B cell (primary cell): ENCODE results near the gene OR5AL1. TPM values are rescaled to one million over a fixed set of nuclear protein-coding genes. Genes with fewer than 3 reads are reported as not detected.

Experiments used
- ATAC-seq: fragments of 200-7000 bp; cut with Tn5 transposase; one replicate; pipeline ENCODE4 v1.10.0; 2021; ENCODE audit warnings: low read depth, mild to moderate bottlenecking, moderate number of reproducible peaks, moderate library complexity
- CTCF ChIA-PET: fragments of 350-600 bp; sonication (Branson Sonifier 250); formaldehyde crosslinking; loops from one replicate; lab custom pipeline; 2021; ENCODE audit warnings: antibody characterized with exemption, inconsistent platforms; lab: Charles Lee
- POLR2A ChIA-PET: fragments of 350-600 bp; sonication (Branson Sonifier 250); formaldehyde crosslinking; loops from one replicate; lab custom pipeline; 2021; ENCODE audit warnings: antibody characterized with exemption; lab: Charles Lee
- DNase-seq: peaks from one replicate; pipeline ENCODE4 v3.0.0; 2013
- H2AFZ ChIP-seq: 2 replicates; pipeline ENCODE4 v1.6.1; 2012; ENCODE audit warnings: mild to moderate bottlenecking, low read depth, low read length; ENCODE audit not compliant: insufficient read depth, poor library complexity, severe bottlenecking
- H3K27ac ChIP-seq, 2 donors: 1 replicate in 1 of 2; 2 replicates in 1 of 2; pipeline ENCODE4 v1.5.1; 2012 to 2013; ENCODE audit warnings: low read length in 2 of 2, mild to moderate bottlenecking in 2 of 2, moderate library complexity in 1 of 2
- H3K27me3 ChIP-seq, 4 experiments: fragments of 200-600 bp in 1 of 4; sonication (generic) in 1 of 4; replicated peaks in 1 of 4; 1 replicate in 2 of 4; 2 replicates in 2 of 4; pipeline versions ENCODE4 v1.6.1 to v1.7.0; 2013 to 2016; ENCODE audit warnings: low read length in 3 of 4, mild to moderate bottlenecking in 2 of 4, mixed read lengths in 1 of 4, moderate library complexity in 1 of 4; ENCODE audit not compliant: insufficient read depth in 4 of 4, control insufficient read depth in 3 of 4; ENCODE audit errors: control extremely low read depth in 1 of 4
- H3K36me3 ChIP-seq, 2 experiments: replicated peaks in 1 of 2; 1 replicate in 1 of 2; 2 replicates in 1 of 2; pipeline versions ENCODE4 v1.6.1 to v1.7.1; 2013; ENCODE audit warnings: low read length in 1 of 2; ENCODE audit not compliant: insufficient read depth in 2 of 2, control insufficient read depth in 1 of 2; ENCODE audit errors: control extremely low read depth in 1 of 2, extremely low read depth in 1 of 2
- H3K4me1 ChIP-seq, 2 donors: fragments of 200-600 bp in 1 of 2; sonication (generic) in 1 of 2; 1 replicate in 1 of 2; 2 replicates in 1 of 2; pipeline versions ENCODE4 v1.5.1 to v1.6.1; 2013 to 2017; ENCODE audit warnings: low read length in 2 of 2; ENCODE audit not compliant: control insufficient read depth in 2 of 2, insufficient read depth in 2 of 2
- H3K4me2 ChIP-seq: replicated peaks from 2 replicates; pipeline ENCODE3; 2012; ENCODE audit warnings: mild to moderate bottlenecking, low read depth, low read length; ENCODE audit not compliant: poor library complexity, severe bottlenecking
- H3K4me3 ChIP-seq, 5 experiments: fragments of 200-600 bp in 1 of 5; sonication (generic) in 1 of 5; 1 replicate in 3 of 5; 2 replicates in 2 of 5; pipeline versions ENCODE4 v1.5.1 to v1.7.0; 2011 to 2016; ENCODE audit warnings: low read length in 4 of 5, mild to moderate bottlenecking in 4 of 5, low read depth in 2 of 5, control low read depth in 1 of 5, moderate library complexity in 1 of 5; ENCODE audit not compliant: insufficient read depth in 1 of 5; ENCODE audit errors: control extremely low read depth in 1 of 5, extremely low read depth in 1 of 5
- H3K79me2 ChIP-seq: fragments of 200-600 bp; sonication (generic); one replicate; pipeline ENCODE4 v1.6.0; 2016; ENCODE audit warnings: low read length; ENCODE audit not compliant: control insufficient read depth, insufficient read depth
- H3K9ac ChIP-seq: fragments of 200-600 bp; sonication (generic); 2 replicates; pipeline ENCODE4 v1.6.1; 2017; ENCODE audit warnings: mild to moderate bottlenecking, low read length, moderate library complexity
- H3K9me3 ChIP-seq, 3 donors: one replicate each; pipeline versions ENCODE4 v1.6.1 to v1.7.1; 2013; ENCODE audit warnings: low read length in 2 of 3; ENCODE audit not compliant: control insufficient read depth in 2 of 3, insufficient read depth in 1 of 3; ENCODE audit errors: control extremely low read depth in 1 of 3
- H4K20me1 ChIP-seq: 2 replicates; pipeline ENCODE4 v1.6.0; 2012; ENCODE audit warnings: mild to moderate bottlenecking, low read length; ENCODE audit not compliant: insufficient read depth, control insufficient read depth, poor library complexity, severe bottlenecking
- H3K27ac Mint-ChIP-seq: one replicate; pipeline ENCODE4 v1.8.0; 2021; ENCODE audit warnings: mixed read lengths
- H3K27me3 Mint-ChIP-seq: one replicate; pipeline ENCODE4 v1.8.0; 2021; ENCODE audit warnings: mixed read lengths
- H3K4me1 Mint-ChIP-seq: one replicate; pipeline ENCODE4 v1.8.0; 2021; ENCODE audit warnings: mixed read lengths
- H3K4me3 Mint-ChIP-seq: one replicate; pipeline ENCODE4 v1.8.0; 2021; ENCODE audit warnings: mixed read lengths
- H3K9me3 Mint-ChIP-seq: one replicate; pipeline ENCODE4 v1.8.0; 2022; ENCODE audit warnings: mixed read lengths; ENCODE audit not compliant: insufficient read depth
- CTCF ChIP-seq: fragments of 200-600 bp; IDR thresholded peaks from one replicate; pipeline ENCODE4 v1.8.0; 2022; ENCODE audit warnings: antibody characterized with exemption, mild to moderate bottlenecking
- EZH2 ChIP-seq: IDR thresholded peaks from 2 replicates; pipeline ENCODE4 v1.6.1; 2012; ENCODE audit warnings: borderline replicate concordance, low read depth, mild to moderate bottlenecking, moderate library complexity, low read length; ENCODE audit not compliant: insufficient read depth, poor library complexity, severe bottlenecking
- WGBS: methylation state at CpG from one replicate; pipeline ENCODE4 v1.1.5; 2013; ENCODE audit warnings: missing lambda C conversion rate; ENCODE audit not compliant: insufficient coverage; 5-methylcytosine and 5-hydroxymethylcytosine counted together
- intact Hi-C: fragments of 100-400 bp; cut with micrococcal nuclease; formaldehyde crosslinking; loops from one replicate; pipeline ENCODE4 v1.10.0; 2022
- polyA plus RNA-seq: library from polyadenylated mRNA; depleted of rRNA; stranded (reverse); fragments of >200 nt; gene quantifications from 2 replicates; pipeline ENCODE4 v1.2.3, GENCODE V29; 2012
- total RNA-seq, 2 donors: library from RNA; stranded (reverse); fragments of 120-200 nt in 1 of 2; gene quantifications; 1 replicate in 1 of 2; 2 replicates in 1 of 2; pipeline versions ENCODE4 v1.2.3 to v1.2.4, GENCODE V29; 2013 to 2022

OR5AL1 gene
- total and polyA plus RNA-seq, 2 donors (not counting 1 experiment from before 2014, with no cell fraction given): not detected

- intact Hi-C loops: no loop called here
- H4K20me1 ChIP-seq: no peaks in the 10 kb centered on the region
- H3K27me3 Mint-ChIP-seq: no peaks in the 10 kb centered on the region
- no peak overlapping the region for H3K27ac ChIP-seq
- ATAC-seq (no peak), DNase-seq (no peak)
- no peaks in the 10 kb centered on the region for H3K4me1 Mint-ChIP-seq
- 70% methylated on average over 2 of the region's 4 CpGs for WGBS
- H3K4me1 ChIP-seq: no peaks in the 10 kb centered on the region
- H3K4me2 ChIP-seq: no peak overlapping the region
- no peaks in the 10 kb centered on the region for H3K9me3 Mint-ChIP-seq
- H3K4me3 Mint-ChIP-seq: no peak overlapping the region
- no peaks in the 10 kb centered on the region for H3K36me3 ChIP-seq
- CTCF ChIA-PET: no interaction called here
- no peaks in the 10 kb centered on the region for H3K79me2 ChIP-seq
- H3K9me3 ChIP-seq: no peaks in the 10 kb centered on the region
- no peaks in the 10 kb centered on the region for H3K27me3 ChIP-seq
- H3K4me3 ChIP-seq: no peak overlapping the region
- H3K9ac ChIP-seq: no peak overlapping the region
- H2AFZ ChIP-seq: no peak overlapping the region
- no peak overlapping the region for H3K27ac Mint-ChIP-seq
- TF ChIP-seq CTCF: no peak
- POLR2A ChIA-PET: no interaction called here
These were observed 41.0 kb downstream of the OR5AL1 start for GRCh38 chr11:56453521-56453920.

- DNase-seq: no peak
- no peaks in the 10 kb centered on the region for H3K27me3 Mint-ChIP-seq
- Histone ChIP-seq H3K9me3 (no peaks in the 10 kb centered on the region), H3K9ac (no peak overlapping the region), H3K27me3 (no peaks in the 10 kb centered on the region), H3K4me3 (no peak overlapping the region), H3K79me2 (no peaks in the 10 kb centered on the region), H4K20me1 (no peaks in the 10 kb centered on the region), H3K36me3 (no peaks in the 10 kb centered on the region), H3K4me1 (no peaks in the 10 kb centered on the region), H3K4me2 (no peak overlapping the region), H2AFZ (no peak overlapping the region), H3K27ac (no peak overlapping the region)
- peaks cover 3% of the 10 kb centered on the region for H3K9me3 Mint-ChIP-seq
- POLR2A ChIA-PET: no interaction called here
- TF ChIP-seq CTCF (no peak), EZH2 (no peak)
- H3K4me1 Mint-ChIP-seq: no peaks in the 10 kb centered on the region
- no peak overlapping the region for H3K4me3 Mint-ChIP-seq
- intact Hi-C loops: no loop called here
- no peak for ATAC-seq
- CTCF ChIA-PET: no interaction called here
- H3K27ac Mint-ChIP-seq: no peak overlapping the region
- WGBS: no CpG with 5 or more reads among the region's 1 CpG
These were observed 44.6 kb downstream of the OR5AL1 start for GRCh38 chr11:56457076-56457475.

Other genes starting within 250 kb of the OR5AL1 start
- gene OR5J2, start 236.1 kb upstream of the OR5AL1 start, total RNA-seq: not detected in 2 replicates
- not detected in 2 replicates for gene OR5J2, start 236.1 kb upstream of the OR5AL1 start, polyA plus RNA-seq
- gene OR5T2, start 178.4 kb upstream of the OR5AL1 start, total RNA-seq: not detected in 2 replicates
- gene OR5T2, start 178.4 kb upstream of the OR5AL1 start, polyA plus RNA-seq: not detected in 2 replicates
- not detected in 2 replicates for gene OR5T3, start 160.4 kb upstream of the OR5AL1 start, total RNA-seq
- gene OR5T3, start 160.4 kb upstream of the OR5AL1 start, polyA plus RNA-seq: not detected in 2 replicates
- gene OR5T1, start 138.5 kb upstream of the OR5AL1 start, total RNA-seq: not detected in 2 replicates
- not detected in 2 replicates for gene OR5T1, start 138.5 kb upstream of the OR5AL1 start, polyA plus RNA-seq
- gene OR8H1, start 120.4 kb upstream of the OR5AL1 start, total RNA-seq: not detected in 2 replicates
- gene OR8H1, start 120.4 kb upstream of the OR5AL1 start, polyA plus RNA-seq: not detected in 2 replicates
- not detected in 2 replicates for gene OR8K3, start 97.6 kb upstream of the OR5AL1 start, total RNA-seq
- gene OR8K3, start 97.6 kb upstream of the OR5AL1 start, polyA plus RNA-seq: not detected in 2 replicates
- not detected in 2 replicates for gene OR8K1, start 66.7 kb upstream of the OR5AL1 start, total RNA-seq
- not detected in 2 replicates for gene OR8K1, start 66.7 kb upstream of the OR5AL1 start, polyA plus RNA-seq
- not detected in 2 replicates for gene OR8J1, start 58.4 kb upstream of the OR5AL1 start, total RNA-seq
- not detected in 2 replicates for gene OR8J1, start 58.4 kb upstream of the OR5AL1 start, polyA plus RNA-seq
- not detected in 2 replicates for gene OR8U1, start 37.1 kb upstream of the OR5AL1 start, total RNA-seq
- not detected in 2 replicates for gene OR8U1, start 37.1 kb upstream of the OR5AL1 start, polyA plus RNA-seq
- not detected in 2 replicates for gene OR5M3, start 60.7 kb downstream of the OR5AL1 start, total RNA-seq
- not detected in 2 replicates for gene OR5M3, start 60.7 kb downstream of the OR5AL1 start, polyA plus RNA-seq
- gene OR5M8, start 78.7 kb downstream of the OR5AL1 start, total RNA-seq: not detected in 2 replicates
- gene OR5M8, start 78.7 kb downstream of the OR5AL1 start, polyA plus RNA-seq: not detected in 2 replicates
- gene OR5M11, start 130.6 kb downstream of the OR5AL1 start, total RNA-seq: not detected in 2 replicates
- not detected in 2 replicates for gene OR5M11, start 130.6 kb downstream of the OR5AL1 start, polyA plus RNA-seq
- gene OR5M10, start 165.0 kb downstream of the OR5AL1 start, total RNA-seq: not detected in 2 replicates
- gene OR5M10, start 165.0 kb downstream of the OR5AL1 start, polyA plus RNA-seq: not detected in 2 replicates
- not detected in 2 replicates for gene OR5M1, start 202.2 kb downstream of the OR5AL1 start, total RNA-seq
- not detected in 2 replicates for gene OR5M1, start 202.2 kb downstream of the OR5AL1 start, polyA plus RNA-seq
- not detected in 2 replicates for gene OR5AP2, start 229.7 kb downstream of the OR5AL1 start, total RNA-seq
- gene OR5AP2, start 229.7 kb downstream of the OR5AL1 start, polyA plus RNA-seq: not detected in 2 replicates